ENCODE results near the gene OTULIN.

The OTULIN gene

DNA sequence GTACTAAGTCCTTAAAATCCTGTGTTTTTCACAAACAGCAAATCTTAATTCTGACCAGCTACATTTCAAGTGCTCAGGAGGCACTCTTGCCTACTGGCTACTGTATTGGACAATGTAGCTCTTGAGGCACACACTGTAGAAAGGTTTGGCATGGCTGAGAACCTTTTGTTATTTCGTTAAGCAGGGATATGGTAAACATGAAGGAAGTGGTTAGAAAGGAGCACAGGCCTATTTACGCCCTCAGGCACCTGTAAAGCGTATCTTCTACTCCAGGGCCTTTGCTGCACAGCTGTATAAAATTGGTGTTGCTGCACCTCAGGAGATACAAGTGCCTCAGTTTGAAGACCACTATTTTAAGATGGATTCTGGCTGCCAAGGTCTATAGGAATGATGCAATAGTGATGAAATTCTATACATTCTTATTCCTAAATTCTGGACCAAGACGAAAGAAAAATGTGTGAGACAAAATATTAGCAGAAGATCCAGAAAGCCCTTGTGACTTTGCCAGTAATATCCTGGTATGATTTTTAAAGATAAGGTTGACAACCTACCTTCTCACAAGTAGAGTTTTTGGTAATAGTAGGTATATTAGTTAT lies 9.3 kb upstream of the OTULIN start:
- no peaks in the 10 kb centered on the region for H3K4me1 ChIP-seq (ENCODE audit: control insufficient read depth, insufficient read depth, low read length, poor library complexity, severe bottlenecking)
- no peak overlapping the region for H3K27ac ChIP-seq (ENCODE audit: low read depth, low read length, severe bottlenecking)
- H3K9me3 ChIP-seq (ENCODE audit: control insufficient read depth, low read length): no peaks in the 10 kb centered on the region
- WGBS, 2 experiments (ENCODE audit: insufficient coverage in 2 of 2): 66 to 71% methylated on average over 3 of the region's 4 CpGs
- no peaks in the 10 kb centered on the region for H3K36me3 ChIP-seq (ENCODE audit: control insufficient read depth, insufficient read depth, low read length)
- H3K4me3 ChIP-seq (ENCODE audit: extremely low read depth, insufficient read depth, low read length, poor library complexity, severe bottlenecking): no peak overlapping the region

DNA sequence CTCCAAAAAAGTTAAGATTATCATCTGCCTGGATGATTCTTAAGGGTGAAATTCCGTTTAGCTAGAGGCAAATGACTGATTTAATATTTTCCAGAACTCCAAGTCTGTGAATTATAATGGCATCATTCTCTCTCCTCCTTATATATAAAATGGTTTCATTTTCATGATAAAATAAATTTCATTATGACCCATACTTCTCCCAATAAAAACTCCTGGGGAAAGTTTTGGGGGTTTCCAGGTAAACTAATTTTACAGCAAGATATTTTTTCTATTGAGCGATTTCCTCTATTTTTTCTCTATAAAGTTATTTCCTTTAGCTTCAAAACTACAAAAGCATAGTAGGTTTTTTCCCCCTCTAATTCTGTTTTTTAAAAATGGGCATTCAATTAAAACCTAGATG lies 7.6 kb upstream of the OTULIN start:
- H3K36me3 ChIP-seq (ENCODE audit: control insufficient read depth, insufficient read depth, low read length): no peaks in the 10 kb centered on the region
- H3K9me3 ChIP-seq (ENCODE audit: control insufficient read depth, low read length): no peaks in the 10 kb centered on the region
- no peak overlapping the region for H3K4me3 ChIP-seq (ENCODE audit: extremely low read depth, insufficient read depth, low read length, poor library complexity, severe bottlenecking)
- H3K4me1 ChIP-seq (ENCODE audit: control insufficient read depth, insufficient read depth, low read length, poor library complexity, severe bottlenecking): no peaks in the 10 kb centered on the region
- no CpG with 5 or more reads among the region's 2 CpGs for WGBS, 2 experiments (ENCODE audit: insufficient coverage in 2 of 2)
- H3K27ac ChIP-seq (ENCODE audit: low read depth, low read length, severe bottlenecking): no peak overlapping the region

DNA sequence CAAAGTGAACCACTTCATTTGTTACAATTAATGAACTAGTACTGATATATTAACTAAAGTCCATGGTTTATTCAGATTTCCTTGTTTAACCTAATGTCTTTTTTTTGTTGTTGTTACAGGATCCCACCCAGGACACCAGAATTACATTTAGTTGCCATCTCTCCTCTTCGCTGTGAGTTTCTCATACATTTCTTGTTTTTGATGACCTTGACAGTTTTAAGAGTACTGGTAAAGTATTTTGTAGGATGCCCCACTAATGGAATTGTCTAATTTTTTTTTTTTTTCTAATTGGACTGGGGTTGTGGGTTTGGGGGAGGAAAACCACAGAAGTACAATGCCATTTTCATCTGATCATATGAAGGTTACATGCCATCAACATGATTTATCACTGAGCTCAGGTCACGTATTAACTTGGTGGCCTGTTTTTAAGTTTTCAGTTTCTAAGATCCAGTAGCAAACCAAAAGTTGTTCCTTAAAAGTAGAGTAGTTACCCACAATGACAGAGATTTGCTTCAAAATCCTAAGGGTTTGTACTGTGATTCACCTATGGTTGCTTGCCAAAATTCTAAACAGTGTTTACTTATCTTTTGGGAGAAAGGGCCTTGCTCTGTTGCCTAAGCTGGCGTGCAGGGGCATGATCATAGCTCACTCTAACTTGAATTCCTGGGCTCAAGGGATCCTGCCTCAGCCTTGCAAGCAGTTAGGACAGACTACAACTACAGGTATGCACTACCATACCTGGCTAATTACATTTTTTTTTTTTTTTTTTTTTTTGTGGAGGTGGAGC lies 4.5 kb upstream of the OTULIN start:
- no peak overlapping the region for H3K27ac ChIP-seq (ENCODE audit: low read depth, low read length, severe bottlenecking)
- H3K9me3 ChIP-seq (ENCODE audit: control insufficient read depth, low read length): no peaks in the 10 kb centered on the region
- no peak overlapping the region for H3K4me3 ChIP-seq (ENCODE audit: extremely low read depth, insufficient read depth, low read length, poor library complexity, severe bottlenecking)
- no peaks in the 10 kb centered on the region for H3K4me1 ChIP-seq (ENCODE audit: control insufficient read depth, insufficient read depth, low read length, poor library complexity, severe bottlenecking)
- peaks cover 8% of the 10 kb centered on the region for H3K36me3 ChIP-seq (ENCODE audit: control insufficient read depth, insufficient read depth, low read length)
- 88 to 100% methylated on average over 1 to 2 of the region's 3 CpGs for WGBS, 2 experiments (ENCODE audit: insufficient coverage in 2 of 2)

DNA sequence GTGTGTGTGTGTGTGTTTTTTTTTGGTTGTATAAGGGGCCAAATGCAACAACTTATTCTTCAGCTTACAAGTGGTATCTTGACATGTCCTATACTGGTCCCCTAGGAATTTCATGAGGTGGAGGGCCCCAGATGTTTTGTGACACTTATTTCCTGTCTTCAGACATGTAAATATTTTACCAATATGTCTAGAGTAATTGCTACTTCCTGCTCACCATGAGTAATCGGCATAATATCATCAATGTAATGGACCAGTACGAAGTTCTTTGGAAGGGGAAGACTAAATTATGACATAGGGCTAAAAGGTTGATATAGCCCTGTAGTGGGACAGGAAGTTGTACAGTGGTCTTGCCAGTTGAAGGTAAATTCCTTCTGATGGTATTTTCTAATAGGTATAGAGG lies 3.7 kb upstream of the OTULIN start:
- Histone ChIP-seq H3K36me3 (ENCODE audit: control insufficient read depth, insufficient read depth, low read length) (peaks cover 8% of the 10 kb centered on the region), H3K4me3 (ENCODE audit: extremely low read depth, insufficient read depth, low read length, poor library complexity, severe bottlenecking) (no peak overlapping the region), H3K27ac (ENCODE audit: low read depth, low read length, severe bottlenecking) (no peak overlapping the region), H3K4me1 (ENCODE audit: control insufficient read depth, insufficient read depth, low read length, poor library complexity, severe bottlenecking) (peaks cover 6% of the 10 kb centered on the region), H3K9me3 (ENCODE audit: control insufficient read depth, low read length) (no peaks in the 10 kb centered on the region)
- 88 to 100% methylated on average over 1 to 2 of the region's 2 CpGs for WGBS, 2 experiments (ENCODE audit: insufficient coverage in 2 of 2)

DNA sequence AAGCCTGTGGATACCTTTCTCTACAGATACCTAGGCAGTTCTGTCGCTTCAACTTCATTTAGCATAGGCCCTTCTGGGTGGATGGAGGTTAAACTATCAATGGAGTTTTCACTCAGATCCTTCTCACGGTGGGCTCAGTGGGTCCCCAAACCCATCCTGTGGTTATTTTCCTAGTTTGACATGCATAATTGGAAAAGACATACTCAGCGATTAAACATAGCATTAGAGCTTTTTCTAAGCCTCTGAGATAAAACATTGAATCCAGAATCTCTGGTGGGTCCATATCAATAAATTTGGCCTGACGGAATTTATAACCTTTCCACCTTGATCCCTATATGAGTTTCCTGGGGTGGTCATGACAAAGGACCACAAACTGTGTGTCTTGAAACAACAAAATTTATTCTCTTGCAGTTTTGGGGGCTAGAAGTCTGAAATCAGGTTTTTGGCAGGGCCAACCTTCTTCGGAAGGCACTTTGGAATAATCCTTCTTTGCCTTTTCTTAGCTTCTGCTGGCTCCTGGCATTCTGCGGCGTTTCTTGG lies 1.7 kb upstream of the OTULIN start:
- 94 to 95% methylated on average over 5 to 6 of the region's 7 CpGs for WGBS, 2 experiments (ENCODE audit: insufficient coverage in 2 of 2)
- Histone ChIP-seq H3K9me3 (ENCODE audit: control insufficient read depth, low read length) (no peaks in the 10 kb centered on the region), H3K27ac (ENCODE audit: low read depth, low read length, severe bottlenecking) (no peak overlapping the region), H3K4me1 (ENCODE audit: control insufficient read depth, insufficient read depth, low read length, poor library complexity, severe bottlenecking) (peaks cover 14% of the 10 kb centered on the region), H3K36me3 (ENCODE audit: control insufficient read depth, insufficient read depth, low read length) (peaks cover 10% of the 10 kb centered on the region), H3K4me3 (ENCODE audit: extremely low read depth, insufficient read depth, low read length, poor library complexity, severe bottlenecking) (peak overlapping the region; percentile 80)

DNA sequence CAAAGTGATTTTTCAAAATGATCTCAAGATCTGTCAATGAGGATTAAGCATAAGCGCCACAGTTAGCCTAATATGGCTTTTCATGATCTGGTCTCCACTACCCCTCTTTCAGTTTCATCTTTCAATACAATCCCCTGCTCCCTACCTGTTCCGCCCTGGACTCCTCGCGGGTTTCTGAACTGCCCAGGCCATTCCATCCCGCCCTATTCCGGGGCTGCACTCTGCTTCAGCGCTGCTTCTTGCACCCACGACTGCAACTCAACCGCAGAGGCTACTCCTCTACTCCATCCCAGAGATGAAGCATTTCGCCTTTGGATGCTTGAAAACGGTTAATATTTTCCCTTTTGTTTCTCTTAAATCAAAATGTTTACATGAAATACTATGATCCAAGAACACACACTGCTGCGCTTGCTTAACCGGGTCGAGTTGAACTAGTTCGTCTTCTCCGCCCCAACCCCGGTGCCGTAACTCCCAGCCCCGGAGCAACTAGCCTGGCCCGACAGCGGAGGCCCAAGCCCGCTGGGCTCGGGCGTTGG lies 716 bp upstream of the OTULIN start:
- Histone ChIP-seq H3K4me1 (ENCODE audit: control insufficient read depth, insufficient read depth, low read length, poor library complexity, severe bottlenecking) (peaks cover 14% of the 10 kb centered on the region), H3K4me3 (ENCODE audit: extremely low read depth, insufficient read depth, low read length, poor library complexity, severe bottlenecking) (peak overlapping the region; percentile 80), H3K27ac (ENCODE audit: low read depth, low read length, severe bottlenecking) (peak overlapping the region; percentile 86), H3K36me3 (ENCODE audit: control insufficient read depth, insufficient read depth, low read length) (peaks cover 15% of the 10 kb centered on the region), H3K9me3 (ENCODE audit: control insufficient read depth, low read length) (no peaks in the 10 kb centered on the region)
- WGBS, 2 experiments (ENCODE audit: insufficient coverage in 2 of 2): 8 to 12% methylated on average over 16 to 21 of the region's 24 CpGs

DNA sequence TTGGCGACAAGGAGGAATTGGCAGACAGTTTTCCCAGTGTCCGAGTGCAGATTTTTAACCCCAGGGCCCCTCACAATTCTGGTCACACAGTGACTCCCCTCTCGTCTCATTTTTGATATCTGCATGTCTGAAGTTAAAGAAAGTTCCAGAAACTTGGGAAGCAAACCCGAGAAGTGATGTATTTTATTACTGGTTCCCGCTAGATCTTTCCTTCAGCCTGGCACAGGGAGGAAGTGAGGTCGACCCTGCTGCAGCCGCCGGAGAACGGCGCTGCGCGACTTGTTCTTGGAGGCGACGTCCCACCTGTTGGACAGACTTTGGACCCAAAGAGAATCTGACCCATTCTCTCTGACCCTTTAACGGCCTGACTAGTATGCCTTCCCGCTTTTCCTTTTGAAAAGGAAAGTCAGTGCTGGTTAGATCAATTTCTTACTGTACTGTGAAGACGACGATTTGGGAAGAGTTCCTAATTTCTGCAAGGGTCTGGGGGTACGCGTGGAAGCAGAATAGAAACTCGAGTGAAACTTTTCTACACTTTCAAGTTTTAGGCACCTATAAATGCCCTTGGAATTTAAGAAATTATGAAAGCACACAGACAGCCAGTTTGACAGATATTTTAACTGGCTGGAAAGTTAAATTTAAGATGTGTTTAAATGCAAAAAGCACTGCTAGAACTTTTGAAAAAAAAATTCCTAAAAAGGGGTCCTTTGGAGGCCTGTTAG lies 744 bp downstream of the OTULIN start:
- H3K9me3 ChIP-seq (ENCODE audit: control insufficient read depth, low read length): no peaks in the 10 kb centered on the region
- 0 to 2% methylated on average over 12 to 15 of the region's 21 CpGs for WGBS, 2 experiments (ENCODE audit: insufficient coverage in 2 of 2)
- H3K36me3 ChIP-seq (ENCODE audit: control insufficient read depth, insufficient read depth, low read length): peaks cover 15% of the 10 kb centered on the region
- peak overlapping the region; percentile 86 for H3K27ac ChIP-seq (ENCODE audit: low read depth, low read length, severe bottlenecking)
- H3K4me3 ChIP-seq (ENCODE audit: extremely low read depth, insufficient read depth, low read length, poor library complexity, severe bottlenecking): peak overlapping the region; percentile 80
- peaks cover 14% of the 10 kb centered on the region for H3K4me1 ChIP-seq (ENCODE audit: control insufficient read depth, insufficient read depth, low read length, poor library complexity, severe bottlenecking)

DNA sequence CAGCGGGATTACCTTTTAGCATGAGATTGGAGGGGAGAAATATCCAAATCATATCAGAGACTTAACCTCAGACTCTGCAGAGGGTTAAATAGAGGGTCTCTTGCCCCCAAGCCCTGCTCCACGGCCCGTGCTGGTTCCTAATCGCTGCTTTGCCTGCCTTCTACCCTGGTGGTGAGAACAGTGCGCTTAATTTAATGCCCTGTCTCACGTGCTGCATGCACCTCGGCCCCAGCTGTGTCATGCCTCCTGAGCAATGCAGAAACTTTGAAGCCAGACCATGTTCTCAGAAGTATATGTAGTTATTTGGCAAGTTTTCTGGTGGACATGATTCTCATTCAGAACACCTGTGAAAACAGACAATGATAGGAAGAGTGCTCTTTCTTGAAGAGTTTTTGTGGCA lies 1.4 kb downstream of the OTULIN start:
- Histone ChIP-seq H3K27ac (ENCODE audit: low read depth, low read length, severe bottlenecking) (no peak overlapping the region), H3K9me3 (ENCODE audit: control insufficient read depth, low read length) (no peaks in the 10 kb centered on the region), H3K36me3 (ENCODE audit: control insufficient read depth, insufficient read depth, low read length) (peaks cover 15% of the 10 kb centered on the region), H3K4me3 (ENCODE audit: extremely low read depth, insufficient read depth, low read length, poor library complexity, severe bottlenecking) (peak overlapping the region; percentile 80), H3K4me1 (ENCODE audit: control insufficient read depth, insufficient read depth, low read length, poor library complexity, severe bottlenecking) (peaks cover 14% of the 10 kb centered on the region)
- 41 to 50% methylated on average over 5 to 6 of the region's 7 CpGs for WGBS, 2 experiments (ENCODE audit: insufficient coverage in 2 of 2)

DNA sequence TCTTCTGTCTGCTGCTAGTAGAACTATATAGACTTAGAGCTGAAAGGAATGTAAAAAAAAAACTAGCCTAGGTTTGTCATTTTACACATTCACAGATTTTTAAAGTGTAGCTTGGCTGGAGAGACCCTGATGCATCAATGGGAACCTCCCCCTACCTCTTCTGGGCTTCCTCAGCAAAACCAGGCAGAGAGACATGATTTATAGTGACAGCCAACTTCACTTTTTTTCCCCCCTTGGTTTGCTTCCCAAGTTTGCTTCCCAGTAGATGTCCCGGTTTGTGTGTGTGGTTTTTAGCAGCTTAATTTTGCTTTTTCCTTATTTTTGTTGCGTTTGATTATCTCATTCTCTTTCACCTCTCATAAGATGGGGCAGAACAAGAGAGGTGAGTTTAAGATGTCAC lies 1.8 kb downstream of the OTULIN start:
- peaks cover 15% of the 10 kb centered on the region for H3K36me3 ChIP-seq (ENCODE audit: control insufficient read depth, insufficient read depth, low read length)
- no peak overlapping the region for H3K4me3 ChIP-seq (ENCODE audit: extremely low read depth, insufficient read depth, low read length, poor library complexity, severe bottlenecking)
- H3K27ac ChIP-seq (ENCODE audit: low read depth, low read length, severe bottlenecking): no peak overlapping the region
- H3K9me3 ChIP-seq (ENCODE audit: control insufficient read depth, low read length): no peaks in the 10 kb centered on the region
- H3K4me1 ChIP-seq (ENCODE audit: control insufficient read depth, insufficient read depth, low read length, poor library complexity, severe bottlenecking): peaks cover 14% of the 10 kb centered on the region
- no CpG with 5 or more reads among the region's 2 CpGs for WGBS, 2 experiments (ENCODE audit: insufficient coverage in 2 of 2)

DNA sequence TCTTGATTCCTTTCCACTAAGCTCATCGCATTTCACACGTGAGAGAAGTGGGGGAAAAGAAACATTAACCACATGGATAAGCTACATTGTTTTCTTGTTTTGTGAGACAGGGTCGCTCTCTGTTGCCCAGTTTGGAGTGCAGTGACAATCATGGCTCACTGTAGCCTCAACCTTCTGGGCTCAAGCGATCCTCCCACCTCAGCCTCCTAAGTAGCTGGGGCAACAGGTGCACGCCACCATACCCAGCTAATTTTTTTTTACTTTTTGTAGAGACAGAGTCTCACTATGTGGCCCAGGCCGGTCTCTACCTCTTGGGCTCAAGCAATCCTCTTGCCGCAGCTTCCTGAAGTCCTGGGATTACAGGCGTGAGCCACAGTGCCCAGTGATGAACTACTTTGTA lies 2.8 kb downstream of the OTULIN start:
- H3K27ac ChIP-seq (ENCODE audit: low read depth, low read length, severe bottlenecking): no peak overlapping the region
- H3K36me3 ChIP-seq (ENCODE audit: control insufficient read depth, insufficient read depth, low read length): peaks cover 12% of the 10 kb centered on the region
- peaks cover 14% of the 10 kb centered on the region for H3K4me1 ChIP-seq (ENCODE audit: control insufficient read depth, insufficient read depth, low read length, poor library complexity, severe bottlenecking)
- no peaks in the 10 kb centered on the region for H3K9me3 ChIP-seq (ENCODE audit: control insufficient read depth, low read length)
- no peak overlapping the region for H3K4me3 ChIP-seq (ENCODE audit: extremely low read depth, insufficient read depth, low read length, poor library complexity, severe bottlenecking)
- WGBS, 2 experiments (ENCODE audit: insufficient coverage in 2 of 2): 92 to 94% methylated on average over 6 of the region's 8 CpGs

All from mesodermal cell (in vitro differentiated cells).